Colonic mucosa (tissue), 4 donors: ENCODE data around the gene FOXJ1. TPM values are rescaled to one million over a fixed set of nuclear protein-coding genes. Genes with fewer than 3 reads are reported as not detected.
A peak's percentile ranks its signal among the peaks of the same experiment; 100 is the strongest.

Experiments used
- DNase-seq: peaks from one replicate; pipeline ENCODE4 v3.0.0-alpha.2; 2020
- H3K27ac ChIP-seq: fragments of 200-600 bp; one replicate; pipeline ENCODE4 v1.8.0; 2021
- H3K27me3 ChIP-seq: fragments of 200-600 bp; one replicate; pipeline ENCODE4 v1.8.0; 2021
- H3K36me3 ChIP-seq: fragments of 200-600 bp; one replicate; pipeline ENCODE4 v1.8.0; 2021
- H3K4me1 ChIP-seq: fragments of 200-600 bp; one replicate; pipeline ENCODE4 v1.8.0; 2021; ENCODE audit warnings: mild to moderate bottlenecking
- H3K4me3 ChIP-seq: fragments of 200-600 bp; one replicate; pipeline ENCODE4 v1.8.0; 2021
- H3K9ac ChIP-seq, 2 donors: one replicate each; pipeline ENCODE4 v1.7.0; 2013; ENCODE audit warnings: control low read depth in 2 of 2, low read depth in 2 of 2, low read length in 2 of 2
- H3K9me3 ChIP-seq: fragments of 200-600 bp; one replicate; pipeline ENCODE4 v1.8.0; 2021
- intact Hi-C: fragments of 100-400 bp; cut with DNase I; formaldehyde crosslinking; loops from one replicate; pipeline ENCODE4 v1.14.1; 2022
- total RNA-seq, 2 donors: library from RNA; stranded (reverse); fragmentation: NEBNext Ultra II Directional in 1 of 2; extraction: Animal tissue kit (Norgen Biotek cat#: 25700) in 1 of 2; gene quantifications; one replicate each; pipeline ENCODE4 v1.2.1, GENCODE V29; 2021
- TF ChIP-seq, protein P1 (sequence below): fragments of 200-600 bp; IDR thresholded peaks from one replicate; pipeline ENCODE4 v1.8.0; 2022; ENCODE audit warnings: antibody characterized with exemption, mild to moderate bottlenecking
- donor health status: healthy.
- donor health status: DM: no; HTN: no; CAD: no.
- donor health status: DM: no; HTN: no; CAD: no.

Gene FOXJ1
- total RNA-seq, 2 donors from 2014 or later = 1.4 to 2.5 TPM

DNA sequence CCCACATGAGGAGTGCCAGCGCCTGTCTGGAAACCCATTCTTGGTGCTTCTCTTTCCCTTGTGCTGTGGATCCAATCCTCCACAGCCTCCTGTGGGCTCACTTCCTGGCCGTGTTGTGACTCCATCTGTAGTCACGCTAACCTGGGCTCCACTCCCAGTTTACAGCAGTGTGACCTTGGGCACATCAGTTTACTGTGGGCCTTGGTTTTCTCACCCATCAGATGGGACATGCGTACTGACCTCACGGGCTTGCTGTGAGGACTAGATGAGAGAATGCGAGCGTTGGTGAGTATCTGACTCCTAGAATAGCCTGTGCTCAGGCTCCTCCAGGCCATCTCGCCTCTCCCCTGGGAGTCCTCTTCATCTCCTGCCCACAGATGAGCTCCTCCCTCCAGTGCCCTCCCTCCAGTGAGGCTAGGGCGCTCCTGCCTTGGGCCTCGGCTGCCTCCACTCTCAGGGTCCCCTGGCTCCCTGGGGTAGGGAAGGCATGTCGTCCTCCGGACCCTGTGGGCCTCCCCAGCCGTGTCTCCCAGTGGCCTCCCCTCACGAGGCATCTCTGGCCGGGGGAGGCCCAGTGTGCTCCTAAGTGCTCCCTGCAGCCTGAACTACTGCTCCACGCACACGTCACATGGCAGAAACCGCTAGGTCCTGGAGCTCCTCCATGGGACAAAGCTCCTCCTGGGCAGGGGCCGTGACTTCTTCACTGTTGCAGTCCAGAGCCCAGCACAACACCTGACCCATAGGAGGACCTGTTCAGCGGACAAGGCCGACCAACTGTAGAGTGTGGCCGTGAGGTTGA, 5.2 kb upstream of the FOXJ1 start:
- DNase-seq = no peak
- no peaks in the 10 kb centered on the region for H3K9me3 ChIP-seq
- intact Hi-C loops = loop anchor here (5.0 kb wide), 1 partner anchor 36 kb away; no protein-coding TSS in a partner anchor
- H3K36me3 ChIP-seq = no peaks in the 10 kb centered on the region
- peak overlapping the region; percentile 11 for H3K27ac ChIP-seq
- H3K9ac ChIP-seq = no peak overlapping the region
- peaks cover 4% of the 10 kb centered on the region for H3K4me1 ChIP-seq
- H3K4me3 ChIP-seq = no peak overlapping the region
- TF ChIP-seq, protein P1, sequence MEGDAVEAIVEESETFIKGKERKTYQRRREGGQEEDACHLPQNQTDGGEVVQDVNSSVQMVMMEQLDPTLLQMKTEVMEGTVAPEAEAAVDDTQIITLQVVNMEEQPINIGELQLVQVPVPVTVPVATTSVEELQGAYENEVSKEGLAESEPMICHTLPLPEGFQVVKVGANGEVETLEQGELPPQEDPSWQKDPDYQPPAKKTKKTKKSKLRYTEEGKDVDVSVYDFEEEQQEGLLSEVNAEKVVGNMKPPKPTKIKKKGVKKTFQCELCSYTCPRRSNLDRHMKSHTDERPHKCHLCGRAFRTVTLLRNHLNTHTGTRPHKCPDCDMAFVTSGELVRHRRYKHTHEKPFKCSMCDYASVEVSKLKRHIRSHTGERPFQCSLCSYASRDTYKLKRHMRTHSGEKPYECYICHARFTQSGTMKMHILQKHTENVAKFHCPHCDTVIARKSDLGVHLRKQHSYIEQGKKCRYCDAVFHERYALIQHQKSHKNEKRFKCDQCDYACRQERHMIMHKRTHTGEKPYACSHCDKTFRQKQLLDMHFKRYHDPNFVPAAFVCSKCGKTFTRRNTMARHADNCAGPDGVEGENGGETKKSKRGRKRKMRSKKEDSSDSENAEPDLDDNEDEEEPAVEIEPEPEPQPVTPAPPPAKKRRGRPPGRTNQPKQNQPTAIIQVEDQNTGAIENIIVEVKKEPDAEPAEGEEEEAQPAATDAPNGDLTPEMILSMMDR = no peak
- H3K27me3 ChIP-seq = no peaks in the 10 kb centered on the region

DNA sequence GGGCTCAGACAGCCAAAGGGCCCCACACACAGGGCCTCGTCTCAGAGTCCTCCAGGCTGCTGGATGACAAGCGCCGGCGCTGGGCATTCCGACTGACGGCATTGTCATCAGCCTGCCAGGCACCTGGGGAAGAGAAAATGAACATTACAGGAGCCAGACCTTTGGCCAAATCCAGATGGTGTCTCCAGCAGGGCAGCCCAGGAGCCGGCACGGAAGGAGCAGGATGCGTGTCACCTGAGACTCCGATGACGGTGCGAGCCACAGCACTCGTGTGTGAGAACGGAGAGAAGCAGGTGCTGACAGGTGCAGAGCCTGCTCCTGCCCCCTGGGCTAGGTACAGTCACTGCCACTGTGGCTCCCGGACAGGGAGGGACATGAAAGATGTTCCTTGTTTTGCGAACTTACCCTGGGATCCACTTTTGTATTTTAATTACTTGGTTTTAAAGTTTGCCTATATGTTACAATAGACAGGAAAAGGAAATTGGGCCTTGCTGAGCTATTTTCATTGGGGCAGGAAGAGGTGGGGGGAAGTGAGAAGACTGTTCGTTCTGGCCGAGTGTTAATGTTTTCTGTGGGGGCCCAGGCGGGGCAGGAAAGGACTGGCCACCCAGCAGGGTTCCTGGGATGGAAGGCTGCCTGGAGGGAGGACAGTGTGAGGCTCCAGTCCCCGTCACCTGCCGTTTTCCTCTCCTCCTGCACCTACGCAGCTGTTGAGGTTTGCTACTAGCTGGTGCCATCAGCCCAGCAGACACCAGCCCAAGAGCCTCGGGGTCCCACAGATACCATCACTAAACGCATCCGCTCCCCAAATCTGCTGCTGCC, 4.4 kb upstream of the FOXJ1 start:
- no peak for DNase-seq
- TF ChIP-seq, protein P1 = no peak
- Histone ChIP-seq H3K9ac (no peak overlapping the region), H3K36me3 (no peaks in the 10 kb centered on the region), H3K9me3 (no peaks in the 10 kb centered on the region), H3K4me3 (no peak overlapping the region), H3K4me1 (peaks cover 9% of the 10 kb centered on the region), H3K27me3 (peaks cover 1% of the 10 kb centered on the region), H3K27ac (peak overlapping the region; percentile 37)
- intact Hi-C loops = loop anchor here (5.0 kb wide), 1 partner anchor 37 kb away; no protein-coding TSS in a partner anchor

DNA sequence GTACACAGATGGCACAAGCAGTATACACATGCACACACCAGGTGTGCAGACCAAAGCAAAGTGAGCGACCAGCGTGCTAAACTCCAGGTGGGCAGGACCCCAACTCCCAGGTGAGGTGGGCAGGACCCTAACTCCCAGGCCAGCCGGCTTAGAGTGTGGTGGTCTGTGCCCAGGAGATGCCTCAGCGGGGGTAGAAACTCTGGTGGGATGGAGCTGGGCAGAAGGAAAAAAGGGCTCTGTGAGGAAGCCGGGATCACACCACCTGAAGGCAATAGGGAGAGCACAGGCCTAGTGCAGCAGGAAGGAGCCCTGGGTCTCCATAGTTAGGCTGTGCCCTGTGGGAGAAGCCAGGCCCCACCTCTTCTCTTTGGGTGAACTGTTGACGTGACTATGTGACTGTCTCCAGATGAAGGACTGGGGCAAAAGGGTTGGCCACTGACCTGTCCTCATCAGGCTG, 1.6 kb upstream of the FOXJ1 start:
- no peak for DNase-seq
- TF ChIP-seq, protein P1 = no peak
- intact Hi-C loops = no loop called here
- peaks cover 19% of the 10 kb centered on the region for H3K27me3 ChIP-seq
- H3K36me3 ChIP-seq = no peaks in the 10 kb centered on the region
- no peak overlapping the region for H3K27ac ChIP-seq
- H3K4me1 ChIP-seq = peaks cover 15% of the 10 kb centered on the region
- H3K9ac ChIP-seq = no peak overlapping the region
- no peak overlapping the region for H3K4me3 ChIP-seq
- H3K9me3 ChIP-seq = no peaks in the 10 kb centered on the region

DNA sequence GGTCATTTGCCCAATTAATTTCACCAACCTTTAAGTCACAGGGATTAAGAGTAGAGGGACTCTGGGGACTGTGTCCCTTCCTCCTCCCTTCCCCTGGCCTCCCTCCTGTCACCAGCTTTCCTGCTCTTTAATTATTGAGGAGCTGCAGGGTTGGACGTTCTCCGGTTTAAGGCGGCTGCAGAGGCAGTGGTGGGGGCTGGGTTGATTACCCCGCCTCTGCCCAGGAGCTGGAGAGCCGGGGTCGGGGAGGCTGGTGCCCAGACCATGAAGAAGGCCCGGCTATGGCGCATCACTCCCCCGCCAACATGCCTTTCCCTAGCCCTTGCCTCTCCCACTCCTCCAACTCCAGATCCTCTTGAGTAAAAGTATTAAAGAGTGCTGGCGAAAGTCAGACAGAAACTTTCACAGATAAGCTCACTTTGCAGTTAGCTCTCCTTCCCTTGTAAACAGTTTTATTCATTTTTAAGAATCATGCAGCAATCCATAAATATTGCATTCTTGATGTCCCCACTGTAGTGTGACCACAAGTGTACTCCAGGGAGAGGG, 1.1 kb upstream of the FOXJ1 start:
- peaks cover 15% of the 10 kb centered on the region for H3K4me1 ChIP-seq
- H3K36me3 ChIP-seq = no peaks in the 10 kb centered on the region
- DNase-seq = no peak
- H3K9ac ChIP-seq = peak overlapping the region in 1 of 2 donors; percentile 66
- no peaks in the 10 kb centered on the region for H3K9me3 ChIP-seq
- no peak overlapping the region for H3K4me3 ChIP-seq
- TF ChIP-seq, protein P1 = no peak
- intact Hi-C loops = no loop called here
- H3K27me3 ChIP-seq = peaks cover 24% of the 10 kb centered on the region
- H3K27ac ChIP-seq = no peak overlapping the region

DNA sequence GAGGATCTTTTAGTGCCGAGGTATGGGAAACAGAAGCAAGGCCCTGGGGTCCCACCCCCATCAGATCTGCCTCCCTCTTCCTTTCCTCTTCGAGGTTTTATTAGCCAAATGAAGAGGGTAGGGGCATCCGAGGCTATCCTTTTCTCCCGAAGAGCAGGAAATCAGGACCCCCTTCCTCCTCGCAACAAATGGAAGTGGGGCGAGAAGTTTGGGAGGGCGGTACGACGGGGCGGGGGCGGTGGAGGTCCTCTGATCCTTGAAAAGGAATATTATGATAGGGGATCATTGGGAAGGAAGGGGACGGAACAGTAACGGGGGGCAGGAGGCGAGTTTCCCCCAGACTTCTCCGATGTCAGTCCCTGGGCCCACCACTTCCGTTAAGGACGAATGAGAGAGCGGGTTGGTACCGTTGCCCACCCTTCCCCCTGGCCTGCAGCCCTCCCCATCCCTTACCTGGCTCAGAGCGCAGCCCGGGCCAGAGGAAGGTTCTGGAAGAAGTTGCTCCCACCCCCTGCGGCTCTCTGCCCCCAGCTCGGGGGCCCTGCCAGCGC, 309 bp downstream of the FOXJ1 start:
- H3K4me1 ChIP-seq = peaks cover 15% of the 10 kb centered on the region
- no peak overlapping the region for H3K9ac ChIP-seq
- intact Hi-C loops = no loop called here
- no peak overlapping the region for H3K27ac ChIP-seq
- no peaks in the 10 kb centered on the region for H3K36me3 ChIP-seq
- no peak for DNase-seq
- no peaks in the 10 kb centered on the region for H3K9me3 ChIP-seq
- H3K4me3 ChIP-seq = peak overlapping the region; percentile 49
- TF ChIP-seq, protein P1 = no peak
- peaks cover 27% of the 10 kb centered on the region for H3K27me3 ChIP-seq
